HCT116 (cell line): ENCODE results near the gene DLX5. TPM values are rescaled to one million over a fixed set of nuclear protein-coding genes. Genes with fewer than 3 reads are reported as not detected.

Source experiments
- ATAC-seq: fragments of 200-7000 bp; cut with Tn5 transposase; 2 replicates; pipeline ENCODE4 v1.9.1; 2020; ENCODE audit warnings: mild to moderate bottlenecking, moderate library complexity
- BruUV-seq: library from RNA; stranded (reverse); fragments of 400-500 nt; replicated peaks from 2 replicates; lab custom pipeline; 2021; lab: Mats Ljungman, UMichigan
- CTCF ChIA-PET: fragments of 300-600 bp; sonication (Branson Sonifier 250); formaldehyde crosslinking; loops from one replicate; lab custom pipeline; 2021; ENCODE audit warnings: antibody characterized with exemption; lab: Charles Lee
- POLR2A ChIA-PET: fragments of 300-600, 350-600 bp; sonication (Branson Sonifier 250); formaldehyde crosslinking; loops from one replicate; lab custom pipeline; 2021; ENCODE audit warnings: antibody characterized with exemption; lab: Charles Lee
- RAD21 ChIA-PET, 2 experiments: fragments of 300-600 bp; sonication (Branson Sonifier 250); formaldehyde crosslinking; loops; one replicate each; lab custom pipeline; 2023; ENCODE audit warnings: low total read pairs in 2 of 2; ENCODE audit not compliant: uncharacterized antibody in 2 of 2, unreplicated experiment in 2 of 2, low non-redundant PET in 1 of 2; lab: Charles Lee
- DNase-seq: peaks from one replicate; pipeline ENCODE4 v3.0.0-alpha.2; 2010; ENCODE audit warnings: low read depth, low spot score
- H2AFZ ChIP-seq: fragments of 200-600 bp; shearing (Covaris generic), sonication (generic); 2 replicates; pipeline ENCODE4 v1.6.1; 2017; ENCODE audit warnings: low read depth, mixed run types, mixed read lengths, antibody characterized with exemption, low read length; ENCODE audit not compliant: poor library complexity, severe bottlenecking
- H3K27ac ChIP-seq: 2 replicates; pipeline ENCODE4 v1.5.1; 2012; ENCODE audit warnings: low read depth, low read length
- H3K27me3 ChIP-seq: fragments of 200-600 bp; sonication (generic); 2 replicates; pipeline ENCODE4 v1.6.1; 2016; ENCODE audit warnings: mixed run types, low read length, mixed read lengths; ENCODE audit not compliant: insufficient read depth
- H3K36me3 ChIP-seq, 2 experiments: fragments of 200-500 bp in 1 of 2; fragments of 200-600 bp in 1 of 2; sonication (Bioruptor generic) in 1 of 2; sonication (generic) in 1 of 2; 2 replicates each; pipeline versions ENCODE4 v1.5.1 to v1.6.1; 2014 to 2016; ENCODE audit warnings: low read length in 2 of 2, inconsistent platforms in 1 of 2, mixed read lengths in 1 of 2, mixed run types in 1 of 2; ENCODE audit not compliant: insufficient read depth in 2 of 2, control insufficient read depth in 1 of 2
- H3K4me1 ChIP-seq, 2 experiments: fragments of 200-600 bp in 1 of 2; sonication (generic) in 1 of 2; 2 replicates each; pipeline versions ENCODE4 v1.5.1 to v1.6.1; 2012 to 2017; ENCODE audit warnings: low read length in 2 of 2, inconsistent platforms in 1 of 2, mild to moderate bottlenecking in 1 of 2, mixed read lengths in 1 of 2, mixed run types in 1 of 2, moderate library complexity in 1 of 2; ENCODE audit not compliant: insufficient read depth in 2 of 2, control insufficient read depth in 1 of 2
- H3K4me2 ChIP-seq: fragments of 200-600 bp; sonication (generic); 2 replicates; pipeline ENCODE4 v1.6.1; 2017; ENCODE audit warnings: mixed run types, low read length, mixed read lengths
- H3K4me3 ChIP-seq, 2 experiments: fragments of 200-600 bp in 1 of 2; sonication (generic) in 1 of 2; replicated peaks in 1 of 2; 2 replicates each; pipeline ENCODE4 v1.5.1; 2011 to 2016; ENCODE audit warnings: low read length in 2 of 2, control low read depth in 1 of 2, low read depth in 1 of 2, mild to moderate bottlenecking in 1 of 2, mixed read lengths in 1 of 2, mixed run types in 1 of 2
- H3K79me2 ChIP-seq: fragments of 200-600 bp; sonication (generic); 2 replicates; pipeline ENCODE4 v1.6.1; 2017; ENCODE audit warnings: mild to moderate bottlenecking, mixed run types, low read length, moderate library complexity, mixed read lengths; ENCODE audit not compliant: insufficient read depth
- H3K9ac ChIP-seq: fragments of 200-600 bp; sonication (generic); 2 replicates; pipeline ENCODE4 v1.6.1; 2016; ENCODE audit warnings: low read length, mixed read lengths
- H3K9me2 ChIP-seq: fragments of 200-600 bp; sonication (generic), shearing (Covaris generic); 2 replicates; pipeline ENCODE4 v1.6.1; 2017; ENCODE audit warnings: mixed run types, mild to moderate bottlenecking, moderate library complexity; ENCODE audit not compliant: insufficient read depth
- H3K9me3 ChIP-seq, 2 experiments: fragments of 200-500 bp in 1 of 2; fragments of 200-600 bp in 1 of 2; sonication (Bioruptor generic) in 1 of 2; sonication (generic) in 1 of 2; 2 replicates each; pipeline ENCODE4 v1.6.1; 2014 to 2017; ENCODE audit warnings: low read length in 2 of 2, mixed read lengths in 2 of 2, inconsistent platforms in 1 of 2, low read depth in 1 of 2, mild to moderate bottlenecking in 1 of 2, mixed run types in 1 of 2, moderate library complexity in 1 of 2; ENCODE audit not compliant: control insufficient read depth in 1 of 2, insufficient read depth in 1 of 2
- H4K20me1 ChIP-seq: fragments of 200-600 bp; sonication (generic), shearing (Covaris generic); 2 replicates; pipeline ENCODE4 v1.6.1; 2017; ENCODE audit warnings: mixed run types, mild to moderate bottlenecking, moderate library complexity; ENCODE audit not compliant: insufficient read depth
- CBX3 ChIP-seq: IDR thresholded peaks from 2 replicates; pipeline ENCODE4 v1.6.1; 2012; ENCODE audit warnings: low read depth
- CEBPB ChIP-seq: IDR thresholded peaks from 2 replicates; pipeline ENCODE4 v1.6.1; 2012; ENCODE audit warnings: low read depth
- EGR1 ChIP-seq: IDR thresholded peaks from 2 replicates; pipeline ENCODE4 v1.6.1; 2012; ENCODE audit warnings: low read depth
- ELF1 ChIP-seq: IDR thresholded peaks from 2 replicates; pipeline ENCODE4 v1.6.1; 2012; ENCODE audit warnings: low read depth, borderline replicate concordance
- FOSL1 ChIP-seq: IDR thresholded peaks from 2 replicates; pipeline ENCODE4 v1.6.1; 2012; ENCODE audit warnings: low read depth
- POLR2AphosphoS5 ChIP-seq: IDR thresholded peaks from 2 replicates; pipeline ENCODE4 v1.6.1; 2011; ENCODE audit warnings: mild to moderate bottlenecking, low read depth, low read length, moderate library complexity
- TCF7L2 ChIP-seq: IDR thresholded peaks from 2 replicates; pipeline ENCODE4 v1.7.0; 2011; ENCODE audit warnings: borderline replicate concordance, inconsistent platforms; ENCODE audit not compliant: insufficient read depth, insufficient read length; ENCODE audit errors: extremely low read depth
- YY1 ChIP-seq: IDR thresholded peaks from 2 replicates; pipeline ENCODE4 v1.6.1; 2011; ENCODE audit warnings: low read length, low read depth, moderate library complexity, mild to moderate bottlenecking; ENCODE audit not compliant: insufficient replicate concordance; ENCODE audit errors: extremely low read depth
- intact Hi-C: fragments of 100-400 bp; cut with micrococcal nuclease; formaldehyde crosslinking; loops from 2 replicates; pipeline ENCODE4 v1.10.0; 2022
- total RNA-seq: library from RNA; stranded (reverse); gene quantifications from one replicate; pipeline ENCODE4 v1.2.1, GENCODE V29; 2021; ENCODE audit not compliant: unreplicated experiment
- TF ChIP-seq, protein P1 (sequence below): IDR thresholded peaks from 2 replicates; pipeline ENCODE4 v1.6.1; 2011; ENCODE audit warnings: mild to moderate bottlenecking, low read length, moderate library complexity; ENCODE audit not compliant: insufficient replicate concordance; ENCODE audit errors: extremely low read depth
- TF ChIP-seq, protein P2 (sequence below): IDR thresholded peaks from 2 replicates; pipeline ENCODE4 v1.6.1; 2012
- TF ChIP-seq, protein P3 (sequence below): IDR thresholded peaks from 2 replicates; pipeline ENCODE4 v1.6.1; 2012; ENCODE audit warnings: low read depth

The DLX5 gene
- total RNA-seq, 1 experiment from 2014 or later, result not detected

DNA sequence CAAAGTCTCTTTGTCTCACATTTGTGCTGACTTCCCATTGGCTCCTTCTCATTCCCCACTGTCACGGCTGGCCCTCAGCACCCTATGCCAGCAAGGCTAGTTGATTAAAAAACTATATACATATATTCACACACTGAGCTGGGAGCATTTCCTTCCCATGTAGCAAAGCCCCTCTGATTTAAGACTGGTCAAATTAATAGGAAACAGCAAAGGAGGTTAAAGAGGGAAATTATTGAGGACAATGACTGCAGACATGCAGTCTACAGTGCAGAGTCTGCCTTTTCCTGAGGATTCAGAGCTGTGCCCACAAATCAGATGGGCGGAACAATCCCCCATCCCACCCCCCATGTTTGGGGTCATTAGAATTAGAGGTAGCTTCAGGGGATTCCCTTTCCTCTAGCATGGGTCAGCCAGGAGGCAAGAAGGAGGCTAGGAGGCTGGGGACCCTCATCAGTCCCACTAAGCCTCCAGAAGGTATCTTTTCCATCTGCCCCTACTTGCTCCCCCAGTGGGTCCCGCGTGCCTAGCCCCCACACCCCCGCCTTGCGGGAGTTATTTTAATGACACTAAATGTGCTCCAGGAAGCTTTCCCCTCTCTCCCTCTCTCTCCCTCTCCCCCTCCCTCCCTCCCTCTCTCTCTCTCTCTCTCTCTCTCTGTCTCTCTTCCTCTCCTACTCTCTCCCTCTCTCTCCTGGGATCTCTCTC lies 29.1 kb downstream of the DLX5 start:
- peaks cover 43% of the 10 kb centered on the region for H3K27me3 ChIP-seq
- POLR2A ChIA-PET, result no interaction called here
- intact Hi-C loops, result no loop called here

More for the DNA sequence above, 29.1 kb downstream of the DLX5 start:
- H4K20me1 ChIP-seq, result no peaks in the 10 kb centered on the region
- no peaks in the 10 kb centered on the region for H3K4me1 ChIP-seq
- ATAC-seq (no peak), DNase-seq (no peak)
- TF ChIP-seq YY1, result no peak
- TF ChIP-seq, protein P1, sequence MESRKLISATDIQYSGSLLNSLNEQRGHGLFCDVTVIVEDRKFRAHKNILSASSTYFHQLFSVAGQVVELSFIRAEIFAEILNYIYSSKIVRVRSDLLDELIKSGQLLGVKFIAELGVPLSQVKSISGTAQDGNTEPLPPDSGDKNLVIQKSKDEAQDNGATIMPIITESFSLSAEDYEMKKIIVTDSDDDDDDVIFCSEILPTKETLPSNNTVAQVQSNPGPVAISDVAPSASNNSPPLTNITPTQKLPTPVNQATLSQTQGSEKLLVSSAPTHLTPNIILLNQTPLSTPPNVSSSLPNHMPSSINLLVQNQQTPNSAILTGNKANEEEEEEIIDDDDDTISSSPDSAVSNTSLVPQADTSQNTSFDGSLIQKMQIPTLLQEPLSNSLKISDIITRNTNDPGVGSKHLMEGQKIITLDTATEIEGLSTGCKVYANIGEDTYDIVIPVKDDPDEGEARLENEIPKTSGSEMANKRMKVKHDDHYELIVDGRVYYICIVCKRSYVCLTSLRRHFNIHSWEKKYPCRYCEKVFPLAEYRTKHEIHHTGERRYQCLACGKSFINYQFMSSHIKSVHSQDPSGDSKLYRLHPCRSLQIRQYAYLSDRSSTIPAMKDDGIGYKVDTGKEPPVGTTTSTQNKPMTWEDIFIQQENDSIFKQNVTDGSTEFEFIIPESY, result no peak
- no peak for TF ChIP-seq EGR1
- no peak for TF ChIP-seq TCF7L2
- TF ChIP-seq FOSL1, result no peak
- no peak for TF ChIP-seq ELF1
- TF ChIP-seq, protein P2, sequence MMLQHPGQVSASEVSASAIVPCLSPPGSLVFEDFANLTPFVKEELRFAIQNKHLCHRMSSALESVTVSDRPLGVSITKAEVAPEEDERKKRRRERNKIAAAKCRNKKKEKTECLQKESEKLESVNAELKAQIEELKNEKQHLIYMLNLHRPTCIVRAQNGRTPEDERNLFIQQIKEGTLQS, result no peak
- TF ChIP-seq, protein P3, sequence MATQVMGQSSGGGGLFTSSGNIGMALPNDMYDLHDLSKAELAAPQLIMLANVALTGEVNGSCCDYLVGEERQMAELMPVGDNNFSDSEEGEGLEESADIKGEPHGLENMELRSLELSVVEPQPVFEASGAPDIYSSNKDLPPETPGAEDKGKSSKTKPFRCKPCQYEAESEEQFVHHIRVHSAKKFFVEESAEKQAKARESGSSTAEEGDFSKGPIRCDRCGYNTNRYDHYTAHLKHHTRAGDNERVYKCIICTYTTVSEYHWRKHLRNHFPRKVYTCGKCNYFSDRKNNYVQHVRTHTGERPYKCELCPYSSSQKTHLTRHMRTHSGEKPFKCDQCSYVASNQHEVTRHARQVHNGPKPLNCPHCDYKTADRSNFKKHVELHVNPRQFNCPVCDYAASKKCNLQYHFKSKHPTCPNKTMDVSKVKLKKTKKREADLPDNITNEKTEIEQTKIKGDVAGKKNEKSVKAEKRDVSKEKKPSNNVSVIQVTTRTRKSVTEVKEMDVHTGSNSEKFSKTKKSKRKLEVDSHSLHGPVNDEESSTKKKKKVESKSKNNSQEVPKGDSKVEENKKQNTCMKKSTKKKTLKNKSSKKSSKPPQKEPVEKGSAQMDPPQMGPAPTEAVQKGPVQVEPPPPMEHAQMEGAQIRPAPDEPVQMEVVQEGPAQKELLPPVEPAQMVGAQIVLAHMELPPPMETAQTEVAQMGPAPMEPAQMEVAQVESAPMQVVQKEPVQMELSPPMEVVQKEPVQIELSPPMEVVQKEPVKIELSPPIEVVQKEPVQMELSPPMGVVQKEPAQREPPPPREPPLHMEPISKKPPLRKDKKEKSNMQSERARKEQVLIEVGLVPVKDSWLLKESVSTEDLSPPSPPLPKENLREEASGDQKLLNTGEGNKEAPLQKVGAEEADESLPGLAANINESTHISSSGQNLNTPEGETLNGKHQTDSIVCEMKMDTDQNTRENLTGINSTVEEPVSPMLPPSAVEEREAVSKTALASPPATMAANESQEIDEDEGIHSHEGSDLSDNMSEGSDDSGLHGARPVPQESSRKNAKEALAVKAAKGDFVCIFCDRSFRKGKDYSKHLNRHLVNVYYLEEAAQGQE, result no peak
- TF ChIP-seq POLR2AphosphoS5, result no peak
- no peak for TF ChIP-seq CBX3
- TF ChIP-seq CEBPB, result no peak
- no peaks in the 10 kb centered on the region for H3K36me3 ChIP-seq
- no TSS peak for BruUV-seq
- H2AFZ ChIP-seq, result no peak overlapping the region
- no peak overlapping the region for H3K9ac ChIP-seq
- H3K4me2 ChIP-seq, result no peak overlapping the region
- no peaks in the 10 kb centered on the region for H3K9me2 ChIP-seq
- ChIA-PET RAD21 (no interaction called here), CTCF (no interaction called here)
- H3K4me3 ChIP-seq, result no peak overlapping the region
- H3K79me2 ChIP-seq, result no peaks in the 10 kb centered on the region
- H3K9me3 ChIP-seq, result no peaks in the 10 kb centered on the region
- H3K27ac ChIP-seq, result no peak overlapping the region
